GM21390 (cell line): ENCODE results near the gene FAXDC2.
A peak's percentile ranks its signal among the peaks of the same experiment; 100 is the strongest.
"Not testable (repeated sequence)": the region's sequence is repeated elsewhere in the genome, so short reads cannot be mapped to it uniquely, and the experiment has no call there.

ENCODE experiments used
- ATAC-seq: cut with Tn5 transposase; IDR thresholded peaks from one replicate; pipeline ENCODE4 v1.9.1; 2021; ENCODE audit not compliant: unreplicated experiment

Gene FAXDC2

DNA sequence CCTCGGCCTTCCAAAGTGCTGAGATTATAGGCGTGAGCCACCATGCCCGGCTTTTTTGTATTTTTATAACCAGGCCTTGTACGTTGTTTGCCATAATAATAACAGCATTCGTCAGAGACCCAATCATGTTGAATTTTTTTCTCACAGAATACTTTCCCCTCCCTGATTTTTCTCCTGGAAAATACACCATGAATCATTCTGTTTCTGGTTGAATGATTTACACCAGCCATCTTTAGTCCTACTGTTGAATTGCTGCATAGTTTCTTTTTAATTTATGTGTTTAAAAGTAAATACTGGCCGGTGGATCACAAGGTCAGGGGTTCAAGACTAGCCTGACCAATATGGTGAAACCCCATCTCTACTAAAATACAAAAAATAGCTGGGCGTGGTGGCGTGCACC, 11.5 kb upstream of the FAXDC2 start:
- ATAC-seq, result no peak

DNA sequence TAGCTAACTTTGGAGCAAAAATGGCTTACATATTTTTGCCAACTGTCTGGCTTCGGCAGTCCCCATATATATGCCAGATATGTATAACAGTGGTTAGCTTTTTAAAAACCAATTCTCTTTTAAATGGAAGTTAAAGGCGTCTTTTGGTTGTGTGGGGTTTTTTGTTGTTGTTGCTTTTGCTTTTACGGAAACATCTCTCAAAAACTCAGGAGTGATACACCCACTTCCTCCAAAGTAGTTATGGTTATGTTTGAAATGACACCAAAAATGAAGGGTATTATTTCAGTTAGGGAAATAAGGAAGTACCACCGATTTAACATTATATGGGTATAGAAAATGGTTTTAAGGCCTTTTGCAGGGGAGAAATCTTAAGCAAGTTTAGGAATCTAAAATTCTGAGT, 10.4 kb upstream of the FAXDC2 start:
- ATAC-seq, result no peak

DNA sequence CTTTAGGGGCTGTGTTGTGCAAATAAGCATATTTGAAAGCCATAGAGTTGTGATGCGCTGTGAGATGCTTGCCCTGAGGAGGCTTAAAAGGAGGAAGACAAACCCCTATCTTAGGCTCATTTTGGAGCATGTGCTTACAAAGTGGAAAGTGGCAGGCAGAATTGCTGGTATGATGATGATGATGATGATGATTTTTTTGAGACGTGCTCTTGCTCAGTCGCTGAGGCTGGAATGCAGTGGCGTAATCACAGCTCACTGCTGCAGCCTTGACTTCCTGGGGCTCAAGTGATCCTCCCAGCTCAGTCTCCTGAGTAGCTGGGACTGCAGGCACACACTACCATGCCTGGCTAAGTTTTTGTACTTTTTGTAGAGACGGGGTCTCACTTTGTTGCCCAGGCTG, 9.7 kb upstream of the FAXDC2 start:
- no peak for ATAC-seq

DNA sequence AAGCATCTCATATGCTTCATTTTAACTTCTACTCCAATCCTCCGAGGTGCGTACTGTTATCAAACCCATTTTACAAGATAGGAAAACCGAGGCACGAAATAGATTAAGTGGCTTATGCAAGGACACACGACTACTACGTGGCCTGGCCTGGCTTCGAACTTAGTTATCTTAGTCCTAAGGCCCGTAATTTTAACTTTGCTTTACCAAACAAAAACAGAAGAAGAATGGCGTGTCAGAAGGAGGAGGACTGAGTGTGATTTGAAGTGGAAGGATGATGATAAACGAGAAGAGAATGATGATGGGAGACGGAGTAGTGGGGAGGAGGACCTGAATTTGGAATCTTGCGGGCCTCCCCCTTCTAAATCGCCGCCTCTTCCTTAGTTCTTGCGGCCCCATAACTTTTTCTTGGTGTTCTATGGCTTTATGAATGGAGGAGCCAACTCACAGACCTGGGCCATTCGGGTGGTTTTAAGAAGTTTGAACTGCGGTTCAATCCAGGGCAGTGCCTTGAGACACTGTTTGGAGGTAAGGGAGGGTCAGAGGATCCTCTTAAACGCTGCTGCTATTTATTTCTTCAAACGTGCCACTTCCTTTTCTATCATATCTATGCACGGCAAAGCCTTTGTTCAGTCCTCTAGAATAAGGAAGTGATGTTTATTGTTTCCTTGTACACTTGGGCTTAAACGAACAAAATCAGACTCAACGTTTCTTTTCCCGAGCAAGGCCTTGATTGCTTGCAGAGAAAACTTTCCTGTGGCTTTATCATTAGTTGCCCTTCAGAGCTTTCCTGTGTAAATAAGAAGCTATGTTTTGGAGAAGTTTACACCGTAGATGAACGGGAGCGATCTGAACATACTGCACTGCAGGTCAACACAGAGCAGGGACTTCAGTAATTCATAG, 8.8 kb upstream of the FAXDC2 start:
- peak; percentile 14 for ATAC-seq

DNA sequence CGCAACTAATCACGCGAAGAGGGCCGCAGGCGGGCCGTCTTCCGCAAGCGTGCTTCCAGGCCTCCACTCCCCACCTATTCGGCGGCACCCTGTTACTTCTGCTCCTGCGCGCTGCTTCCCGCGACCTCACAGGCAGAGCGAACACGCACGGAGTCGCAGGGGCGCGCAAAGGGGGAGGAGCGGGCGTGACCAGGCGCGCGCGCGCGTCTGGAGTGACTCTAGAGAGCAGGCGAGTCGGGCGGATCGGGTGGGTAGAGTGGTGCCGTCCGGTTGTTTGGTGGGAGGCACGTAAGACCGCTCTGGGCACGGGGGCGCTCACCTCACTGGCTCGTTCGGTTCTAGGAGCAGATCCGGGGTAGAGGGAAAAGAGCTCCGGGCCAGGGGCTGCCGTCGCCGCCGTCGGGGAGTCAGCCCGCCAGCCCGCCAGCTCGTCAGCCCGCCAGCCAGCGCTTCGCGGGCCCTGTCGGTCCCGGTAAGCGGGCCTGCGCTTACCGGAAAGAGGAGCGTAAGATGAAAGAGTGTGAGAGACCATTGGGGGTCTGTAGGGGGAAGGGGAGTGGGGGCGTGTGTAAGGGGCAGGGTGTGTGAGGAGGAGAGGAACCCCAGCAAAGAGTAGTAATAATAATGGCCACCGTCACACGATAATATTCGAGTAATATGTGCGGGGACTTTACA, 8.0 kb upstream of the FAXDC2 start, which contains the start of gene CNOT8:
CNOT8 (plus strand) TSS at position 331 of the 675 bp plus-strand sequence. CDS start 4,652 bp downstream, outside the sequence.
- ATAC-seq, result peak; percentile 71

DNA sequence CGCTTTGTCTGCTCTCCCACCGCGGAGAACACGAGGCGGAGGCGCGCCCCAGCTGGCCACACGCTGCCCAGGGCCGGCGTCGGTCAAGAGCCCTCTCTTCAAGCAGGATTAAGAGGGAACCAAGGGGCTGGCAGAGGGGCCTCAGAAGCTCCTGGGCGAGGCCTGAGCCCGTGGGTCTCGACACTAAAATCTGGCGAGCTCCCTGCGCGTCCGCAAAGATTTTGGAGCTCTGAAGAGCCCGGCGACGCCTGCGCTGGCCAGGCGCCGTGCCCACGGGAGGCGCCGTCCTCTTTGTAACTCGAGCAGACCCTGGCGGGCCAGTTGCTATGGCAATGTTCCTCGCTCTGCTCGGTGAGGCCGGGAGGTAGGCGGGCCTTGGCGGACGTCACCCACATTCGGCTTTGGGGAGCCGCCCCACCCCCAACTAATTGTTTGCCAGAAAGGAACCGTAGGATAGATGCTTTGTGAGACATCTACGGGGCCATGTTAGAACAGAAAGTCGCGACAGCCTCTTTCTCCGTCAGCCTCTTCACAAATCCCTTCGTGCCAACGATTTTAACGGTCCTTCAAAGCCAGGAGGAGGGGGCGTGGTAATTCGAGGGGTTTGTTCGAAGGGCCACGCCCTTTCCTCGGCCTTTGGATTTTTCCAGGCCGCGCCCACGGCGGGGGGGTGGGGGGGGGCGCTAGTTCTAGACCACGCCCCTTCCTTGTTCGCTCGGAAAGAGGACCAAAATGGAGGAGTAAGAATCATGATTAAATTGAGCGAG, 7.3 kb upstream of the FAXDC2 start:
- peak; percentile 55 for ATAC-seq

DNA sequence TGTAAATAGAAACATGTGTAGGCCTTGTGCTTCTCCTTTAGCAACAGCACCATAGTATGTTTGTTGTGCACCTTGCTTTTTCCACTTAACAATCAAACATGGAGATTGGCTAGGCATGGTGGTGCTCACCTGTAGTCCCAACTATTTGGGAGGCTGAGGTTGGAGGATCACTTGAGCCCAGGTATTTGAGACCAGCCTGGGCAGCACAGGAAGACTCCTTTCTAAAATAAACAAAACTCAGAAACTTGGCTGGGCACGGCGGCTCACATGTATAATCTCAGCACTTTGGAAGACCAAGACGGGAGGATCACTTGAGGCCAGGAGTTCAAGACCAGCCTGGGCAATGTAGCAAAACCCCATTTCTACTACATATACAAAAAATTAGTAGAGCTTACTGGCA, 948 bp upstream of the FAXDC2 start:
- no peak for ATAC-seq

DNA sequence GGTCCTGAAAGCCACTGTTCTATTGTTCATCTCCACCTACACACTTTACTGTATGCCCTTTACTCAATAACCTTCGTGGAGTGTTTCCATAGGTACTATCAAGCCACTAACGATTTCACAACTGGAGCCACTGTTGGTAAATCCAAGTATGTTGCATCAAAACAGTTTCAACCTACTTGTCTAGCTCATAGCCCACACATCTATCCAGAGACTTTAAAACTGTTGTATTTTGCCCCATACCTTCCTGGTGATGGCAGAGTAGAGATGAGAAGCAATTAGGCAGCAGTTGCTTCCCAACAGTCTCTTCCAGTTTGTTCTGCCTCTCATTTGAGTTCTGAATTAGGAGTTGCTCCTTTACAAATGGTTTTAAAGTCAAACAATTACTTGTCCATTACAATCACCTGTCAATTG, 607 bp downstream of the FAXDC2 start:
- no peak for ATAC-seq

DNA sequence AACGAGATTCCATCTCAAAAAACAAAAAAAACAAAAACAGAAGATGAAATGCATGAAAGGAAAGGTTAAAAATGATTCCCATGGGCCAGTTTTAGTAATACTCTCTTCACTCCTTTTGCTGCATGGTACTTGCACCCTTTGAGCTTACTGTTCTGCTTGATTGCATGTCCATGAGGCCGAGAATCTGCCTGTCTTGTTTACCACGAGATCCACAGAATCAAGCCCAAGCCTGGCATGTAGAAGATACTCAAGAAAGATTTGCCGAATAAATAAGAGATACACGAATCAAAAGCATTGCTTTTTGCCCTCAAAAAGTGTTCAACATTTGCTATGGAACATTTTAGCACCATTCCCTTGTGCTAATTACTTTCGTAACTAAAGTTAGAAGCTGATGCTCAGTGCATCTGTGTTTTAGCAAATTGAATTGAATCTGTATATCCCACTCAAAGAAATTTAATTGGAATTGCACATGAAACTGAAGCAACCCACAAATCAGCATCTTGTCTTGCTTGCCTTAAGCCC, 1.1 kb downstream of the FAXDC2 start:
- ATAC-seq, result no peak

DNA sequence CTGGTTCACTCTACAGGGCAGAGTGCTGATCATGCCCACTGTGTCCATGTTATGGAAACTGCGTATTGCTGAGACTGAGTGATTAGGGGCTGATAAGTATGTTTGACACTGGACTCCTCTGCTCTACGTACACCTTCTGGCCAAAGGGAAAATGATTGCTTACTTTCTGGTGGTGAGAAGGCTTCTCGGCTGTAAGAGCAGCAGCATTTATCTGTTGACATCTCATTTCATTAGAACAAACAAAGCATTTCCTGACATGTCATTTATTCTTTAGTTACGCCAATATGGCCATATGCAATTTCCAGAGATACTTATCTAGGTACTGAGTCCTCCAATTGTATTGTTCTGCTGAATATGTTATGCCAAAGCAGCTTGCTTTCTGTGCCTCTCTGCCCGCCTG, 5.6 kb downstream of the FAXDC2 start:
- no peak for ATAC-seq

DNA sequence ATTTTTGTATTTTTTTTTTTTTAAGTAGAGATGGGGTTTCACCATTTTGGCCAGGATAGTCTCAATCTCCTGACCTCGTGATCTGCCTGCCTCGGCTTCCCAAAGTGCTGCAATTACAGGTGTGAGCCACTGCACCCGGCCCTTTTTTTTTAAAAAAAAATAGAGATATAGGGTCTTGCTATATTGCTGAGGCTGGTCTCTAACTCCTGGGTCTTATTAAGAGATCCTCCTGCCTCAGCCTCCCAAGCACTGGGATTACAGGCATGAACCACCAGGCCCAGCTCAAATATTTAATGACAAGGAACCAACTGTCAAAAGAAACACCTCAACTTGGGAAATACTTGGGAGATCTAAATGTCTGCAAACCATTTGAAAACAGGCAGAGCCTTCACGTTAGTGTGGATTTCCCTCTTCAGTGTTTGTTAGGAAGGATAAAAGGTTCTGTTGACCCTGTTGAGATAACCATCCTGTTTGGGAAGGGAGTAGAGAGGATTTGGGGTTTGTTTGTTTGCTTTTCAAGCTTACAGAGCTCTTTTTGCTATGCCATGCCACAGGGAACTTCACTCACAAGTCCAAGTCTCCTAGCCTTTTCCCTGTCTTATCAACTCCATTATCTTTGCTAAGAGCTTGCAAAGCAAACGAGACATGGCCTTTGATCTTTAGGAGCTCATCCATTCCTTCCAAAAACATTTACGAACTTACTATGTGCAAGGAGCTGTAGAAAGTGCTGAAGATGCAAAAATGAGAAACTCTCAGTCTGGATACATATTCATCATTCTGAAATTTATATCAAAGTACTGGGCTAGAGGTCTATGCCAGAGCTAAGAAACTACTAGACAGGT, 7.5 kb downstream of the FAXDC2 start:
- ATAC-seq, result no peak

DNA sequence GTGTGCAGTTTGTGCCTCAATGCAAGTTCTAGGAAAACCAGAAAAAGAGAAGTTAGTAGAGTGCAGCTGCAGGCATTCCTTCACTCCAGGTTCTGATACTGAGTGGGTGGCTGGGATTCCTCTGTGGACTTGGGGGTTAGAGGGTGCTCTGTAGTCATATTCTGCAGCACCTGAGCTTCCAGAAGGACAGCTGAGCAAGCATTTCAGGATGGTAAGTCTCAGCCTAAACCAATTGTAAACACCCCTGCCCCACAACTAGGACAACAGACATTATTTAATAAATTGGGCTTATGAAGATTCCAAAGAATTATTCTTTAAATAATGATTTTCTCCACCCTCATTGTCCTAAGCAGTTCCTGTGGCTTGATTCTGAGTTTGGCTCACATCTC, 9.1 kb downstream of the FAXDC2 start:
- ATAC-seq, result no peak

DNA sequence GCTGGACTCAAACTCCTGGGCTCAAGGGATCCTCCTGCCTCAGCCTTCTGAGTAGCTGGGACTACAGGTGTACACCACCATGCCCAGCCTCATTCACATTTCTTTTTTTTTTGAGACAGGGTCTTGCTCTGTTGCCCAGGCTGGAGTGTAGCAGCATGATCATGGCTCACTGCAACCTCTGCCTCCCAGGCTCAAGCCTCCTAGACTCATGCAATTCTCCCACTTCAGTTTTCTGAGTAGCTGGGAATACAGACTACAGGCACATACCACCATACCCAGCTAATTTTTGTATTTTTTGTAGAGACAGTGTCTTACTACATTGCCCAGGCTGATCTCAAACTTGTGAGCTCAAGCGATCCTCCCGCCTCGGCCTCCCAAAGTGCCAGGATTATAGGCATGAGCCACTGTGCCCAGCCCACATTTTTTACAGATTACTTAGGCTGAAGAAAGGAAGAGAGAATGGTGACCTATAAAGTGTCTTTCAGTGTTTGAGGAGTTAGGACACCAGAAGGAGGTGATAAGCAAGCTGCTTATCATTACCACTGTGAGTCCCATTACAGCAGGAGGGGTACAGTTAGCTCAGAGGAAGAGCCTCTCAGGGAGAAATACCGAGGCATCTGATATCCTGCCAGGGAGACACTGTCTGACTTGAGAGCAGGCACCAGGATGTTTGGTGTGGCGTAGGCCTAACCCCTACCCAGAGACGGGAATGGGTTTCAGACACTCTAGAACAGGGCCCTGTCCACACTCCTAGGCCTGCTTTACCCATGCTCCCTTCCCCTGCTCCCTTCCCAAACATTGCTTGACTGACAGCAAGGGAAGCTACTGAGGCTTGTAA, 9.7 kb downstream of the FAXDC2 start:
- ATAC-seq, result no peak

DNA sequence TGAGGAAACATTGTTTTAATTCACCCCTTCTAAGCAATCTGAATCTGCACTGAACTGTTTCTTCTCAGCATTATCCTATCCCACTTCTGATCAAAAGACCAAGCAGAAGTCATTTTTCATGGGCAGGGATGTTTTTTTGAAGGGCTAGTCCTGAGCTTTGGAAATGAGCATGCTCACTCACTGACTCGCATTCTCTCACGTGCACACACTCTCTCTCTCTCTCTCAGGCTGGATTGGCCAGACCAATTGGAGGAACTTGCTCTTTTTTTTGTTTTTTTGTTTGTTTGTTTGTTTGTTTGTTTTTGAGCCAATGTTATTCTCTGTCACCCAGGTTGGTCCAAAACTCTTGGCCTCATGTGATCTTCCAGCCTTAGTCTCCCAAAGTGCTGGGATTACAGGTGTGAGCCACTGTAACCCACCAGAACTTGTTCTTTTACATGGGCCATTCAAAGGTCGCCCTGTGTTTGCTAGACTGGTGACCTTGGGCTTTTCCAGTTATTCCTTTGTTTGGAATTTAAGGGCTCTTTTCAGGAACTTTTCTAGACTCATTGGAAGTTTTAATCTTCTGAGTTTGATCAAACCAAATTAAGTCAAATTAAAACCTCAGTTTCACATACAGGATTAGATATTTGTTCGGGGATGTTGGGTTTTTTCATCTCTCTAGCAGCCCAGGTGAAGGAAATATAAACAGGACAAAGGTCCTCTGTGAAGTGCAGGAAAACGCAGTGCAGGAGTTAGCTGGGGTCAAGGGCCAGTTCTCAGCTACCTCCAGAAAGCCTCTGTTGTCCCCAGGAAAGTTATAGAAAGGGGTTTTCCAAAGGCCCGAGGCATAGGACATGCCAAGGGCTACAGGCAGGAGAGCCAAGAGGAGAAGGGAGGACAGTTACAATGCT, 13.1 kb downstream of the FAXDC2 start:
- ATAC-seq, result no peak

DNA sequence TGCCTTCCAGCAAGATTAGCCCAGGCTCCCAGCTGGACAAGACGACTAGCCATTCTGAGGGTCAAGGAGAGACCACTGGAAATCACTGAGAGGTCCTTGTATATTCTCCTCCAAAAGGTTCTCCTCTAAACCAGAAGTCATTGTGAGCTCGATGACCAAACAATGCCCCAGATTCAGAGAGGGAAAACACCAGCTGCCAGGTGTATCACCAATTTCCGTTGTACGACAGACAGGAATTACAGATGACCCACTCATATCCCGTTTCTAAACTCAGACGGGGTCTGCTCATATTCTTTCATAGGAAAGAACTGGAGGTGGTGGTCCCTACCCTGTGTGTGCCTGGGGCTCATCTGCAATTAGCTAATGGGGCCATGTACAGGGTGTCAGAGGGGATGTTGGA, 14.2 kb downstream of the FAXDC2 start:
- ATAC-seq, result no peak

DNA sequence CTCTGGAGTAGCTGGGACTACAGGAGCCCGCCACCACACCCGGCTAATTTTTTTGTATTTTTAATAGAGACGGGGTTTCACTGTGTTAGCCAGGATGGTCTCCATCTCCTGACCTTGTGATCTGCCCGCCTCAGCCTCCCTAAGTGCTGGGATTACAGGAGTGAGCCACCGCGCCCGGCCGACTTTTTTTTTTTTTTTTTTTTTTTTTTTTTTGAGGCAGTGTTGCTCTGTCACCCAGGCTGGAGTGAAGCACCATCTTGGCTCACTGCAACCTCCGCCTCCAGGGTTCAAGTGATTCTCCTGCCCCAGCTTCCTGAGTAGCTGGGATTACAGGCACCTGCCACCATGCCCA, 14.7 kb downstream of the FAXDC2 start:
- not testable (repeated sequence) for ATAC-seq

DNA sequence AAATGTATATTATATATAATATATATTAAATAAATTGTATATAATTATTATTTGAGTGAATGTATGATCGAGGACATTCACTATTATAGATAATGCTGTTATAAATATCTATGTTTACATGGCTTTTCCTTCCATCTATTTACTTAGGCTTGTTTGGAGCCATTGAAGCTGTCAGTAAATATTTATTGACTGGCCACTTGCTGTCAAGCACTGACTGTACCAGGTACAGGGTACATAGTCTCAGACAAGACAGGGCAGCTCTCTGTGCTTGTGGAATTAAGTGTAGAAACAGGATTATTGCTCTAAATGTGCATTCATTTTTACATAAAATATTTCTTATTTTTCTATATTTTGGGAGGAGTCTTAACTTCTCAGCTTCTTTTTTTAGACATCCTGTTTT, 16.4 kb downstream of the FAXDC2 start:
- ATAC-seq, result no peak

DNA sequence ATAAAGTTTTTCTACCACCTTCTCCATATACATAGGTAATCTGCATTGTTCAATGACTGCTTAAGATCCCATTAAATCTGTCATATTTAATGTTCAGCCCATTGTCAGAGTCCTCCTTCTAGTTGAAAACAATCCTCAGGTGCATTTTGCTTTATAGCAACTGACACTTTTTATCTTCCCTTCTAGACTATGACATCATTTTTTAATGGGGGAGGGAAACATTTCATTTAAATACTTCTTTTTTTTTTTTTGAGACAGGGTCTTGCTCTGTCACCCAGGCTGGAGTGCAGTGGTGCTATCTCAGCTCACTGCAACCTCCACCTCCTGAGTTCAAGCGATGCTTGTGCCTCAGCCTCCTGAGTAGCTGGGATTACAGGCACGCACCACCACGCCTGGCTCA, 17.6 kb downstream of the FAXDC2 start:
- not testable (repeated sequence) for ATAC-seq

DNA sequence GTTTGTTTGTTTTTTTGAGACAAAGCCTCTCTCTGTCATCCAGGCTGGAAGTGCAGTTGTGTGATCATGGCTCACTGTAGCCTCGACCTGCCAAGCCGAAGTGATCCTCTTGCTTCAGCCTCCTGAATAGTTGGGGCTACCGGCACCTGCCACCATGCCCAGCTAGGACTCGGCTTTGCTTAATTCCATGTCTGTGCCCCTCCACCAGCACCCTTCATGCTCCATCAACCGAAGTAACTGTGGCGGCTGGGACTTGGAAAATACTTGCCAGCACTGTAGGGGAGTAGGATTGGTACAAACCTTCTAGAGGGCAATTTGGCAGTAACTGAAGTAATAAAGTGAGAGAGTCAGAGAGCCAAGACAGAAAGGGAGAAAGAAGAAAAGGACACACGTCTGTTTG, 19.0 kb downstream of the FAXDC2 start:
- no peak for ATAC-seq
